Forelimb muscle (tissue), 1 donor: ENCODE data around the gene HBG2. TPM values are rescaled to one million over a fixed set of nuclear protein-coding genes. Genes with fewer than 3 reads are reported as not detected.
A peak's percentile ranks its signal among the peaks of the same experiment; 100 is the strongest.
"Not testable (repeated sequence)": the region's sequence is repeated elsewhere in the genome, so short reads cannot be mapped to it uniquely, and the experiment has no call there.

Source experiments
- DNase-seq: peaks from one replicate; pipeline ENCODE4 v3.0.0-alpha.2; 2013; ENCODE audit warnings: low read depth
- polyA plus RNA-seq: library from polyadenylated mRNA; unstranded; fragments of 120-200 nt; gene quantifications from one replicate; pipeline ENCODE4 v1.2.1, GENCODE V29; 2013; ENCODE audit not compliant: insufficient read length

HBG2 gene
- polyA plus RNA-seq, 1 donor = 4,005 TPM

DNA sequence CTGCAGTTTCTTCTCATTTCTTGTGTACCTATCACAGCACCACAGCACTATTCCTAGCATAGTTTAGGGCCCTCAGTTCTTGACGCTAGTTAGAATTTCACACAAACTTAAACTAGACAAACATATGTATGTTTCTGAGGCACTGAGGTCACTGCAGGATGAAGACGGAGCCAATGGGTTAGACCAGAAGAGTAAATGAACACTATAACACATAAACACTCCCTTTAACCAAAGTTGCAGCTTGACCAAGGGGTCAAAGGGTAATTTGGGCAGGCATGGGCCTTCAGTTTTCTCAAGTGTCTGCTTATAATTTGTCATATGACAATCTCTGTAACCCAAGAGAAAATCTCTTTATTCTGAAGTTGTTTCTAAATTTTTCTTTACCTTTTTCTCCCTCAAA lies 28.0 kb upstream of the HBG2 start:
- no peak for DNase-seq

- DNase-seq = no peak
Measured at GRCh38 chr11:5281596-5281995, 27.0 kb upstream of the HBG2 start.

GRCh38 chr11:5280582-5281102 lies 26.1 kb upstream of the HBG2 start:
- DNase-seq = peak; percentile 20

GRCh38 chr11:5279471-5280090 lies 25.0 kb upstream of the HBG2 start:
- no peak for DNase-seq

DNA sequence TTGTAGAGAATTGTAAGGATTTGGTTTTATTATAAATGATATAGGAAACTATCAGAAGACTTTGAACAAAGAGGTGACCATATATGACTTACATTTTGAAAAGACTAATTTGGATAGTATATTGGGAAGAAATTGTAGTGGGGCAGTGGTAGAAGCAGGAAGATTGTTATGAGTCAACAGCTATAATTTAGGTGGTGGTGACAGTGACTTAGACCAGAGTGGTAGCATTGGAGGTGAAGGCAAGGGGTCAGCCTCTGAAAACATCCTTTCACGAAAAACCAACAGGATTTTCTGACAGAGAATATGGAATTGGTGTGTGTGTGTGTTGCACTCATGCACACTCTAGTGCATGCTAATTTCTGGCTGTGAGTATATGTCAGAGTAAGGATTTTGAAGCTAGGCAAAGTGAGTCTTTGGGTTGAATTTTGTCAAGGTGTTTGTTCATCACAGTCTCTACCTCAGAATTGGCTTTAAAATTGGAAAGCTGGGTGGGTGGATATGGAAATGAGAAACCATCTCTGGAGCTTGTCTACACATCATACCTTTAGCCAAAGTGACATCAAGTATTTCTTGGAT lies 23.3 kb upstream of the HBG2 start:
- no peak for DNase-seq

DNA sequence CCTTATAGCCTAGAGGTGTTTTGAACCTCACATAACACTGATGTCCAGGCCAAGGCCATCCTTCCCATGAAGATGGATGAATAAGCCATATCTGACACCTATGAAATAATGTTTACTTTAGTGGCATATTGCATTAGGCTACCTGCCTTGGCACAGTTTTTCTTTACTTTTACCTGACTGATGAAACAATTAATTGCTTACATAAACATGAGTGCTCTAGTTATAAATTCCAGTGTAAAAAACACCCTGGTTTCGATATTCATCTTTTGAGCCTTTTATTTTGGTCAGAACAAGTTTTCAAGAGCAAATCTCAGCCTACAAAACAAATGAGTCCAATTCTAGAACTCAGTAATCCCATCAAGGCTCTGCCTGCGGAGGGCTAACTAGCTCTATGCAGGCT lies 22.1 kb upstream of the HBG2 start:
- no peak for DNase-seq

GRCh38 chr11:5275369-5276110 lies 21.0 kb upstream of the HBG2 start:
- DNase-seq = no peak

- DNase-seq = no peak
Measured at GRCh38 chr11:5274395-5274794, 19.8 kb upstream of the HBG2 start.

- no peak for DNase-seq
Measured at GRCh38 chr11:5272395-5273017, 17.9 kb upstream of the HBG2 start.

GRCh38 chr11:5269715-5270147 lies 15.2 kb upstream of the HBG2 start, which contains the start of gene HBE1:
TSS of gene HBE1 (minus strand) at chr11:5269945. CDS start at chr11:5269890, 55 bp downstream.
- no peak for DNase-seq

DNA sequence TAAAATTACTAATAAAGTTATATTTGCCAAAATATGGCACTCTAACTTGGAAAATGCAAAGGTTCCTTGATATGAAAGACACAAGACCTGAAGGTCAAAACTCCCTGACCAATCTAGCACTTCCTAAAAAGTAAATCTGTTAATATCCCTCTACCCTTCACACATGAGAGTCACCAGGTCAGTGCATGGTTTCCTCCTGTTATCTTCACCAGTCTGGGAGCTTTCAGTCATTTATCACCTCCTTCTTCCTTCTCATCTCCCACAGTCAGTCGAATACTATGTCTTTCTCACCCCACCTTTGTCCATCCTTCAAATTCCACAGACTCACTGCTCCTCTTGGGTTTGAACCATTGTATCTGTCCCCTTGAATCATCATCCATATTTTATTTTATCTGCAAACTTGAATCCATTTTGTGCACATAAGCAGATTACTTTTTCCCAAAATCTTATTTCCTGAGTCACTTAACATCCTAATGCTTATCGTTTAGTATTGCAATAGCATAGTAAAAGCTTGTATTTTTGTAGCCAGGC lies 12.5 kb upstream of the HBG2 start:
- no peak for DNase-seq

DNA sequence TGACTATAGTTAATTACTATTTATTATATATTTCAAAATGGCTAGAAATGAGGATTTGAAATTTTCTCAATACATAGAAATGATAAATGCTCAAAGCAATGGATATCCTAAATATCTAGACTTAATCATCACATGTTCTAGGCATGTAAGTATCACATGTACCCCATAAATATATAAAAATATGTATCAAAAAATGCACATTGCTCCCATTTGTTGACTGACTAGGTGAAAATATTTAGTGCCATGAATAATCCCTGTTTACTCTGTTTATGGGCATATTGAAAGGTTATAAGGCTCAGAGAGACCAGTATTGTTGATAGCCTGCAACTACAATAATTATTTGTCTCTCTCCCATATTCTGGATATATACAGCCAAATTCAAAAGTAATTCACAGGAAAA lies 12.0 kb upstream of the HBG2 start:
- DNase-seq = no peak

- no peak for DNase-seq
Measured at GRCh38 chr11:5265832-5266231, 11.3 kb upstream of the HBG2 start.

- no peak for DNase-seq
Measured at GRCh38 chr11:5258543-5259262, 4.1 kb upstream of the HBG2 start.

GRCh38 chr11:5257296-5257695 lies 2.7 kb upstream of the HBG2 start:
- DNase-seq = no peak

- not testable (repeated sequence) for DNase-seq
Measured at GRCh38 chr11:5254023-5254422, 558 bp downstream of the HBG2 start.

DNA sequence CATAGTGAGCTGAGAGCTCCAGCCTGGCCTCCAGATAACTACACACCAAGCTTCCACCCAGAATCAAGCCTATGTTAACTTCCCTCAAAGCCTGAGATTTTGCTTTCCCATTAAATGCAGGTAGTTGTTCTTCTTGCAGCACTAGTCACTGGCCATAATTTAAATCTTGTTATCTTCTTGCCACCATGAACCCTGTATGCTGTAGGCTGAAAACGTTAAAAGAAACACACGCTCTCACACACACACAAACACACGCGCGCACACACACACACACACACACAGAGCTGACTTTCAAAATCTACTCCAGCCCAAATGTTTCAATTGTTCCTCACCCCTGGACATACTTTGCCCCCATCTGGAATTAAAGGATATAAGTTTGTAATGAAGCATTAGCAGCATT lies 1.1 kb downstream of the HBG2 start:
- not testable (repeated sequence) for DNase-seq

GRCh38 chr11:5252919-5253265 lies 1.7 kb downstream of the HBG2 start:
- DNase-seq = no peak

- no peak for DNase-seq
Measured at GRCh38 chr11:5252192-5252918, 2.2 kb downstream of the HBG2 start.

DNA sequence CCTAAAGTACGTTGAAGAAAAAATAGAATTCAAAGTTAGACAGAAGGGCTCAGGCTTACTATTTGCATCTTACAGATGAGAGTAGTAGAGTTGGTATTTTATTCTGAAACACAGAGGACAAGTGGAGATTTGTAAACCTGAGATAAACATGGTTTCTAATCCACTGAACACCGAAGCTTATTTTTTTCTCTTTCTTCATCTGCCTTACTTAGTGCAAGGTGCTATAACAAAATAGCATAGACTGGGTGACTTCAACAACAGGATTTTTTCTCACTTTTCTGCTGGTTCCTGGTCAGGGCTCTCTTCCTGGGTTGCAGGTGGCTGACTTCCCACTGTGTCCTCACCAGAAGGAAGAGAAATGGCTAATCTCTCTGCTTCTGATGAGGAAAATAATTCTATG lies 2.8 kb downstream of the HBG2 start:
- no peak for DNase-seq
